Esophagus squamous epithelium (tissue), 5 donors: ENCODE data around the gene UQCRC1. TPM values are rescaled to one million over a fixed set of nuclear protein-coding genes. Genes with fewer than 3 reads are reported as not detected.

ENCODE experiments used
- DNase-seq: peaks from one replicate; lab custom pipeline; 2025; lab: John Stamatoyannopoulos, UW
- H3K27ac ChIP-seq, 4 donors: fragments of 200-600 bp; sonication (generic); one replicate each; pipeline ENCODE4 v1.5.1; 2016 to 2019; ENCODE audit warnings: mild to moderate bottlenecking in 1 of 4
- H3K27me3 ChIP-seq, 4 donors: fragments of 200-600 bp; sonication (generic); 1 replicate in 3 of 4; 2 replicates in 1 of 4; pipeline versions ENCODE4 v1.5.1 to v1.6.0; 2017 to 2021; ENCODE audit warnings: antibody characterized with exemption in 1 of 4
- H3K36me3 ChIP-seq, 3 donors: fragments of 200-600 bp; sonication (generic); one replicate each; pipeline ENCODE4 v1.5.1; 2016 to 2019
- H3K4me1 ChIP-seq, 3 donors: fragments of 200-600 bp; sonication (generic); one replicate each; pipeline ENCODE4 v1.5.1; 2017 to 2019
- H3K4me3 ChIP-seq, 4 donors: fragments of 200-600 bp; sonication (generic); 1 replicate in 3 of 4; 2 replicates in 1 of 4; pipeline ENCODE4 v1.5.1; 2016 to 2019; ENCODE audit warnings: mild to moderate bottlenecking in 2 of 4, moderate library complexity in 1 of 4
- H3K9me3 ChIP-seq, 3 donors: fragments of 200-600 bp; sonication (generic); one replicate each; pipeline ENCODE4 v1.5.1; 2016 to 2019
- POLR2A ChIP-seq, 4 donors: fragments of 450-650 bp; IDR thresholded peaks; one replicate each; pipeline ENCODE4 v1.6.1; 2017; ENCODE audit warnings: antibody characterized with exemption in 4 of 4, mild to moderate bottlenecking in 4 of 4, moderate library complexity in 3 of 4
- WGBS, 2 donors: methylation state at CpG; one replicate each; pipeline ENCODE4 v1.1.5; 2018; 5-methylcytosine and 5-hydroxymethylcytosine counted together
- intact Hi-C: fragments of 100-400 bp; cut with DNase I; formaldehyde crosslinking; loops from one replicate; pipeline ENCODE4 v1.15.0; 2022
- total RNA-seq, 4 donors: library from RNA; depleted of rRNA; stranded (reverse); fragments of >200 nt; gene quantifications; one replicate each; pipeline ENCODE4 v1.1.0, GENCODE V29; 2016
- TF ChIP-seq, protein P1 (sequence below), 6 experiments: fragments of 450-650 bp in 4 of 6; fragments of 200-600 bp in 2 of 6; sonication (generic) in 2 of 6; IDR thresholded peaks; one replicate each; pipeline ENCODE4 v1.5.1; 2016 to 2019; ENCODE audit warnings: antibody characterized with exemption in 6 of 6, mild to moderate bottlenecking in 4 of 6, moderate library complexity in 4 of 6
- donor health status: DM: yes; HTN: yes; CAD: no.

UQCRC1 gene
- total RNA-seq, 4 donors from 2014 or later = 213 to 471 (median 356) TPM

DNA sequence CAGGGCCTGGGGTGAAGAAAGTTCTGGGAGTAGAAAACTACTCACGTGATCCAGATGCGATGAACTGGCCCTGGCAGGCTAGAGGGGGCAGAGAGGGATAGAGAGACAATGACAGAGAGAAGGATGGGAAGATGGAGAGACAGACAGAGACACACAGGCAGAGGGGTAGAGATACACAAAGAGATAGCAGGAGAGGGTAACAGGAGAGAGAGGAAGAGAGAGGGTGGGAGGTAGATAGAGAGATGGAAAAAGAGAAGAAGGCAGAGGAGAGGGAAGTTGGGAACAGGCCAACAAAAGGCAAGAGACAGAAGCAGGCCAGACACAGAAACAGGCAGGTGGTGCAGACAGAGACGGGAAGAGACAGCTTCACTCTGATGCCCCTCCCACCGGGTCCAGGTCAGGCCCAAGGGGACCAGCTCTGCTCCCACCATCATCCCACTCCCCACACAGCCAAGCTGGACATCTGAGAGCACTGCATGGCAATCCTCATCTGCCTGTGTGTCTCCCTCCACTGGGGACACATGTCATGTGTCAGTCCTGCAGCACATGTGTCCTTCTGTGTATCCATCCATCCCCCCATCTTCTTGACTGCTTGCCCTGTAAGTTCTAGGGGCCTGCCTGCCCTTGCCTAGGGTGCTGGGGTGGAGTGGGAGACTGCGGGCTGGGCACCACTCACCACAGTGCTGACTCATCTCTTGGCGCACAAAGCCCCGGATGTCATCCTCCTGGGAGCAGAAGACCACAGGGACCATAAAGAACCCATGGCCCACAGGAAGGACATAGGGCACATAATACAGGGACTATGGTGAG, 43.6 kb downstream of the UQCRC1 start:
- H3K27ac ChIP-seq = no peak overlapping the region
- TF ChIP-seq, protein P1, sequence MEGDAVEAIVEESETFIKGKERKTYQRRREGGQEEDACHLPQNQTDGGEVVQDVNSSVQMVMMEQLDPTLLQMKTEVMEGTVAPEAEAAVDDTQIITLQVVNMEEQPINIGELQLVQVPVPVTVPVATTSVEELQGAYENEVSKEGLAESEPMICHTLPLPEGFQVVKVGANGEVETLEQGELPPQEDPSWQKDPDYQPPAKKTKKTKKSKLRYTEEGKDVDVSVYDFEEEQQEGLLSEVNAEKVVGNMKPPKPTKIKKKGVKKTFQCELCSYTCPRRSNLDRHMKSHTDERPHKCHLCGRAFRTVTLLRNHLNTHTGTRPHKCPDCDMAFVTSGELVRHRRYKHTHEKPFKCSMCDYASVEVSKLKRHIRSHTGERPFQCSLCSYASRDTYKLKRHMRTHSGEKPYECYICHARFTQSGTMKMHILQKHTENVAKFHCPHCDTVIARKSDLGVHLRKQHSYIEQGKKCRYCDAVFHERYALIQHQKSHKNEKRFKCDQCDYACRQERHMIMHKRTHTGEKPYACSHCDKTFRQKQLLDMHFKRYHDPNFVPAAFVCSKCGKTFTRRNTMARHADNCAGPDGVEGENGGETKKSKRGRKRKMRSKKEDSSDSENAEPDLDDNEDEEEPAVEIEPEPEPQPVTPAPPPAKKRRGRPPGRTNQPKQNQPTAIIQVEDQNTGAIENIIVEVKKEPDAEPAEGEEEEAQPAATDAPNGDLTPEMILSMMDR (IDR thresholded peaks at IDR 0.05) = no peak
- TF ChIP-seq POLR2A (IDR thresholded peaks at IDR 0.05) = no peak
- no peak overlapping the region for H3K4me3 ChIP-seq
- 40 to 41% methylated on average over 4 to 7 of the region's 7 CpGs for WGBS, 2 donors
- peaks cover 0 to 54% (median 0%) of the 10 kb centered on the region in 3 donors for H3K36me3 ChIP-seq
- DNase-seq = no peak
- H3K4me1 ChIP-seq = peaks cover 5 to 28% (median 9%) of the 10 kb centered on the region in 3 donors
- intact Hi-C loops = no loop called here
- no peaks in the 10 kb centered on the region for H3K27me3 ChIP-seq
- no peaks in the 10 kb centered on the region for H3K9me3 ChIP-seq

DNA sequence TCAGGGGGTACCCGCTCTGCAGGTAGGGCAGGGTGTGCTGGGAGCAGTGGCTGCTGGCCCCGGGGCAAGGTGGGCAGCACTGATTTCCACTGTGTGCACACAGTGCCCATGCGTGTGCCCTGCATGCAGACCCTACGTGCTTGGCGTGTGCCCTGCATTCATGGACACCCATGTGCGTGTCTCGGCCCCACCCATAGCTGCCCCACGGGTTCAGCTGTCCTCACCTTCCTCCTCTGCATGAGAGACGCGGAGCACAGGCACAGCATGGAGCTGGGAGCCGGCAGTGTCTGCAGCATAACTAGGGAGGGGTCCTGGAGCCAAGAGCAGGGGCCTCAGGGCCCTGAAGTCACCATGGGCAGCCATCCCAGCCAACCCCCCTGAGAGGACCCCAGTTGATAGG, 44.3 kb downstream of the UQCRC1 start:
- no CpG with 5 or more reads among the region's 11 CpGs for WGBS, 2 donors
- TF ChIP-seq POLR2A (IDR thresholded peaks at IDR 0.05) = no peak
- TF ChIP-seq, protein P1 (IDR thresholded peaks at IDR 0.05) = no peak
- Histone ChIP-seq H3K36me3 (peaks cover 0 to 48% (median 0%) of the 10 kb centered on the region in 3 donors), H3K27me3 (no peaks in the 10 kb centered on the region), H3K27ac (no peak overlapping the region), H3K4me3 (no peak overlapping the region), H3K4me1 (peaks cover 12 to 34% (median 15%) of the 10 kb centered on the region in 3 donors), H3K9me3 (no peaks in the 10 kb centered on the region)
- no peak for DNase-seq
- intact Hi-C loops = no loop called here

DNA sequence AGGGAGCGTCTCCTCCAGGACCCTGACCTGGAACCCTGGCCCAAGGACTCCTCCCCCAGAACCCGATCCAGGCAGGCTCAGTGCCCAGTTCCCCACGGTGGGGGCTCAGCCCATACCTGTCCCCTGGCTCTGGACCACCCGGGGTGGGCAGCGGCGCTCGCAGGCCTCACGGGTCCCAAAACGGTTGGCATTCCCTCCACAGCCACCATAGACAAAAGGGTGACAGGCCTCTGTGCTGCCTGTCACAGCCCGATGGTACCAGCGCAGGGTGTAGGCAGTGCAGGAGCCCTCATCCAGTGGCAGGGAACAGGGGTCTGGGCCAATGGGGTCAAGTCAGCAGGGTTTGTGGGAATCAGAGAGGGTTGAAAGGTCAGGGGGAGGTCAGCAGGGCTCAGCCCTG, 44.8 kb downstream of the UQCRC1 start:
- DNase-seq = no peak
- Histone ChIP-seq H3K36me3 (peaks cover 0 to 43% (median 0%) of the 10 kb centered on the region in 3 donors), H3K4me1 (peaks cover 16 to 39% (median 16%) of the 10 kb centered on the region in 3 donors), H3K27me3 (no peaks in the 10 kb centered on the region), H3K4me3 (no peak overlapping the region), H3K27ac (peak overlapping the region in 2 of 4 donors; percentile 21), H3K9me3 (no peaks in the 10 kb centered on the region)
- intact Hi-C loops = no loop called here
- WGBS, 2 donors = 90% methylated on average over 2 of the region's 11 CpGs; no CpG with 5 or more reads in 1 of the 2 donors
- TF ChIP-seq POLR2A (IDR thresholded peaks at IDR 0.05) = no peak

DNA sequence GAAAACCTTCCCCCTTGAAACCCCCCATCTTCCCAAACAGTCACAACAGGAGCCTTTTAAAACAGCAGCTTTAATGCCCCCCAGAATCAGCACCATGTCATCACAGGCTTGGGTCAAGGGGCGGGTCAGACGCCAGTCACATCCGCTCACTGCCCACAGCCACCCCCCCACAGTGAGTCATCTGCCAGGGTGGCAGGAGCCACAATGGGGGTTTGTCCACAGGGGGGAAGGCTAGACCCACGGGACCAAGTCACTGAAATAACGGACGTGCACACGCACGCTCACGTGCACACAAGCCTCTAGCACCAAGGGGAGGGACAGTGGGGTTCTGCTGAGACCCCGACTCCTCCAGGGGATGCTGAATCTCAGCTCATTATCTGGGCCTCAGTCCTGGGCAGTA, 45.4 kb downstream of the UQCRC1 start:
- H3K4me3 ChIP-seq = no peak overlapping the region
- 45% methylated on average over 8 of the region's 10 CpGs; no CpG with 5 or more reads in 1 of the 2 donors for WGBS, 2 donors
- H3K27ac ChIP-seq = peak overlapping the region in 2 of 4 donors; percentile 21
- no peak for TF ChIP-seq POLR2A (IDR thresholded peaks at IDR 0.05)
- TF ChIP-seq, protein P1 (IDR thresholded peaks at IDR 0.05) = no peak
- no peaks in the 10 kb centered on the region for H3K27me3 ChIP-seq
- H3K9me3 ChIP-seq = no peaks in the 10 kb centered on the region
- DNase-seq = no peak
- peaks cover 0 to 38% (median 0%) of the 10 kb centered on the region in 3 donors for H3K36me3 ChIP-seq
- intact Hi-C loops = no loop called here
- H3K4me1 ChIP-seq = peaks cover 16 to 46% (median 20%) of the 10 kb centered on the region in 3 donors

DNA sequence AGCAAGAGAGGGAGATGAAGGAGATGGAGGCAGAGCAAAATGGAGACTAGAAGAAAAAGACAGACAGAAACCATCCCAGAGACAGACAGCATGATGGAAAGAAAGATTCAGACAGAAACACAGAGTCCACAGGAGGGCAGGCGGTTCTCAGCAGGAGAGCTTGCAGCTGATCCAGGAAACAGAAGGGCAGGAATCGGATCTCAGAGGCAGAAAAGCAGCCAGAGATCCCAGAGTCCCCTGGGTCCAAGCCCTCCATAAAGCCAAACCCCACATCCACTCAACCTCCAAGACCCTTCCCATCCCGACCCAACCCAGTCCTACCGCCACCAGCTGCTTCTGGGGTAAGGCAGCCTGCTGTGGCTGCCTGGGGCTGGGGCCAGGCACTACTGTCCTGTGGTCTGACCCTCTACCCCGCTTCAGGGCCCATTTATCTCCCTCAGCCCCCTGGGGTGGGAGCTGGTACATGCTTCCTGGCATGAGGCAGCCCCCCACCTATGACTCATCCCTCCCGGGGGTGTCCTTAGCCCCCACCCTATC, 46.0 kb downstream of the UQCRC1 start, which contains the start of gene UCN2:
Gene UCN2 (minus strand): TSS at position 400 of the 537 bp plus-strand sequence. CDS start 657 bp downstream, outside the sequence.
- TF ChIP-seq, protein P1 (IDR thresholded peaks at IDR 0.05) = no peak
- no peak for TF ChIP-seq POLR2A (IDR thresholded peaks at IDR 0.05)
- Histone ChIP-seq H3K27ac (peak within 1 kb of the TSS in 3 of 4 donors; percentile 21 to 30 (median 21)), H3K4me1 (peaks cover 16 to 51% (median 25%) of the 10 kb centered on the region in 3 donors), H3K4me3 (no peak within 1 kb of the TSS), H3K36me3 (peaks cover 0 to 32% (median 0%) of the 10 kb centered on the region in 3 donors), H3K9me3 (no peaks in the 10 kb centered on the region), H3K27me3 (no peaks in the 10 kb centered on the region)
- DNase-seq = no peak
- WGBS, 2 donors = 82% methylated on average over 2 to 5 of the region's 6 CpGs
- intact Hi-C loops = no loop called here
